Keratinocyte (primary cell): ENCODE measurements around the gene FAM221B.

ENCODE experiments used
- CTCF ChIP-seq, 3 experiments: IDR thresholded peaks in 1 of 3; conservative IDR thresholded peaks in 1 of 3; optimal IDR thresholded peaks in 1 of 3; 2 replicates in 2 of 3; 3 replicates in 1 of 3; pipeline versions ENCODE3 to v1.5.1; 2011; ENCODE audit warnings: low read length in 3 of 3, mild to moderate bottlenecking in 3 of 3, moderate library complexity in 2 of 3, control low read depth in 1 of 3, inconsistent platforms in 1 of 3; ENCODE audit not compliant: insufficient read depth in 2 of 3; ENCODE audit errors: extremely low read depth in 1 of 3
- EZH2 ChIP-seq: IDR thresholded peaks from one replicate; pipeline ENCODE4 v1.6.1; 2012; ENCODE audit warnings: inconsistent platforms, mild to moderate bottlenecking, low read length, moderate library complexity

GRCh38 chr9:35767458-35767857 lies 61.1 kb downstream of the FAM221B start:
- TF ChIP-seq EZH2: no peak
- TF ChIP-seq CTCF (optimal IDR thresholded peaks at IDR 0.05 in 1 of 3, IDR thresholded peaks at IDR 0.05 in 1 of 3, conservative IDR thresholded peaks at IDR 0.05 in 1 of 3; ENCODE audit: extremely low read depth in 1 of 3, insufficient read depth in 2 of 3, low read length in 3 of 3): no peak
